SK-N-MC (cell line): Measurements from ENCODE around the gene PARP15.
"Not testable (repeated sequence)": the region's sequence is repeated elsewhere in the genome, so short reads cannot be mapped to it uniquely, and the experiment has no call there.

Experiments
- DNase-seq: peaks from one replicate; pipeline ENCODE4 v3.0.0-alpha.2; 2011; ENCODE audit warnings: low read depth, low spot score
- H3K27ac ChIP-seq: fragments of 200-600 bp; sonication (generic); 2 replicates; pipeline ENCODE4 v1.5.1; 2016; ENCODE audit warnings: mixed run types
- H3K36me3 ChIP-seq: fragments of 200-600 bp; sonication (generic); 2 replicates; pipeline ENCODE4 v1.6.1; 2017; ENCODE audit warnings: antibody characterized with exemption, low read length, mixed read lengths; ENCODE audit not compliant: insufficient read depth
- H3K4me3 ChIP-seq: fragments of 200-600 bp; sonication (generic); 2 replicates; pipeline ENCODE4 v1.5.1; 2016
- H3K9ac ChIP-seq: fragments of 200-600 bp; sonication (generic); 2 replicates; pipeline ENCODE4 v1.8.0; 2017; ENCODE audit warnings: mixed run types, mixed read lengths; ENCODE audit not compliant: insufficient read length
- H3K9me3 ChIP-seq: fragments of 200-600 bp; sonication (generic); 2 replicates; pipeline ENCODE4 v1.6.1; 2017; ENCODE audit warnings: low read depth, mild to moderate bottlenecking, antibody characterized with exemption, low read length, moderate library complexity, mixed read lengths
- EZH2 ChIP-seq: fragments of 200-600 bp; sonication (generic); IDR thresholded peaks from one replicate; pipeline ENCODE4 v1.6.1; 2017; ENCODE audit warnings: antibody characterized with exemption
- FOXP2 ChIP-seq: optimal IDR thresholded peaks from 2 replicates; pipeline ENCODE3; 2011; ENCODE audit warnings: mild to moderate bottlenecking, moderate library complexity; ENCODE audit not compliant: insufficient read depth; ENCODE audit errors: extremely low read length, control extremely low read depth
- POLR2AphosphoS5 ChIP-seq: IDR thresholded peaks from 2 replicates; pipeline ENCODE4 v1.6.1; 2012; ENCODE audit warnings: mild to moderate bottlenecking, low read depth, low read length, borderline replicate concordance

The PARP15 gene

DNA sequence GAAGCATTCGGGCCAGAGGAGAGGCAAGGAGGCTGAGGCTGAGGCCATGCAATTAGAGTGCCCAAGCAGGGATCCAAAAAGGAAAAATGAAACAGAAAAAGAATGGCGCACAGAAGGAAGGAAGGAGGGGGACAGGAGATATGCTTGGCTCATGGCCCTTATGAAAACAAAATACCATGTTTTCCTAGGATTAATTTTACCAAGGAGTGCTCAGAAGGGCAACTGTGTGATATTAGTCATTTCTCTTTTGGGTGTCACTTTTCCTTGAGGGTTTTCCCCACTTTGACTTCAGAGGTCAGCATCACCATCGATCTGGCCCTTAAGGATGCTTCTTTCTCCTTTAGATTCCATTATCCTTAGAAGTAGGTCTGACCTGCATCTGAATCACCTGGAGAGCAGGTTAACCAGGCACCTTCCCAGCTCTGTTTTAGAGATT, 104.5 kb downstream of the PARP15 start:
- Histone ChIP-seq H3K4me3 (no peak overlapping the region), H3K9ac (no peak overlapping the region)

DNA sequence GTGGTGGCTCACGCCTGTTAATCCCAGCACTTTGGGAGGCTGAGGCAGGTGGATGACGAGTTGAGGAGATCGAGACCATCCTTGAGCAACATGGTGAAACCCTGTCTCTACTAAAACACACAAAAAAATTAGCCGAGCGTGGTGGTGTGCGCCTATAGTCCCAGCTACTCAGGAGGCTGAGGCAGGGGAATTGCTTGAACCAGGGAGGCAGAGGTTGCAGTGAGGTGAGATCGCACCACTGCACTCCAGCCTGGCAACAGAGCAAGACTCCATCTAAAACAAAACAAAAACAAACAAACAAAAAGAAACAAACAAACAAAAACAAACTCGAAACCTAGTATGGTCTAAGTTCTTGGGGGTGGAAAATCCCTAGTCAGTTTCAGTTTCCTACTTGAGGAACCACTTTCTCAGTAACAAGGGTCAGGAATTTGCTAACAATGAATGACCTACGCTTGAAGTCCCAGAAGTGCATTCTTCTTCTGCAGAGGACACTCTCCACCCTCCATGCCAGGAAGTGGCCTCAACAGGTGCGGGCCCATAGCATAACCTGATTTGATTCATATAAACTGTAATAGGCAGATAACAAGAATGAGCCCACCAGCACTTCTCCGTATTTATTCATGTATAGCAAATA, 105.4 kb downstream of the PARP15 start:
- H3K36me3 ChIP-seq, H3K9ac ChIP-seq, H3K4me3 ChIP-seq, H3K27ac ChIP-seq, H3K9me3 ChIP-seq, DNase-seq: not testable (repeated sequence)

More for the DNA sequence above, 104.5 kb downstream of the PARP15 start:
- DNase-seq, result no peak
- Histone ChIP-seq H3K27ac (no peak overlapping the region), H3K36me3 (no peaks in the 10 kb centered on the region), H3K9me3 (no peaks in the 10 kb centered on the region)
- TF ChIP-seq EZH2 (no peak), POLR2AphosphoS5 (no peak), FOXP2 (no peak)

DNA sequence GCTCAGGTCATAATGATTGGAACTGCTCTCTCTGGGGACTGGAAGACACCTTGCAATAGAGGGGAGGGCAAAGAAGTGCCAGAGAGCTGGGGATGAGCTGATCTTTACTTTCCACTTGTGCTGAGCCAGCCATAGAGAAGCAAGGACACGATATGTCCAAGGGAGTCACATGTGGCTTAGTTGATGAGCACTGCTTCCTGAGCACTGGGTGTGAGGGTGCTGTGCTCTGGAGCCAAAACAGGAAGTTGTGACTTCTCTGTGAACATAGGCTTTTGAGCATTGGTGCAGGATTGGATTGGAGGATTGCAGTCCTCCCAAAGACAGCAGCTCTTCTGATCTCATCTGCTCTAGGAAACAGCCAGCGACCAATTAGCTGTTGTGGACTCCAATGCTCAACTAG, 109.8 kb downstream of the PARP15 start:
- TF ChIP-seq POLR2AphosphoS5 (no peak), FOXP2 (no peak), EZH2 (no peak)
- no peak for DNase-seq
- Histone ChIP-seq H3K36me3 (no peaks in the 10 kb centered on the region), H3K9me3 (no peaks in the 10 kb centered on the region), H3K9ac (no peak overlapping the region), H3K27ac (no peak overlapping the region), H3K4me3 (no peak overlapping the region)
